GM12801 (cell line): ENCODE measurements around the gene CRYL1.

Experiments
- TF ChIP-seq, protein P1 (sequence below): IDR thresholded peaks from one replicate; pipeline ENCODE4 v1.5.1; 2011; ENCODE audit warnings: control low read depth; ENCODE audit not compliant: insufficient read length; ENCODE audit errors: extremely low read depth

CRYL1 gene

DNA sequence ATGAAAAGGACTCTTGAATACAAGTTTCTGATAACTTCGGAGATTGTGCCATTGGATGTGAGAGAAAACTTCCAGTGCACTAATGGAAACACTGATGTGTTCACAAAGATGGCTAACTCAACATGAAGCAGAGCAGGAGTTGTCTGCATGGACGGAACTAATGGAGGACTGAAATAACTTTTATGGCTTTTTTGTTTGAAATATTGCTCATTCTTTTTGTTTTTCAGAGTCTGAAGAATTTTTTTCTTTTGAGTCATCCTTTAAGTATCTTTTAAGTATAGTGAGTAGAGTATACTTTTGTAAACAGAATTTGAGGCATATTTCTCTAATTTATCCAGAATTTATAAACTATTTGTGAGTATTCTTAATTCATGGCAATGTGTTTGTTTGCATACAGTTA is 25.7 kb downstream of the CRYL1 start:
- TF ChIP-seq, protein P1, sequence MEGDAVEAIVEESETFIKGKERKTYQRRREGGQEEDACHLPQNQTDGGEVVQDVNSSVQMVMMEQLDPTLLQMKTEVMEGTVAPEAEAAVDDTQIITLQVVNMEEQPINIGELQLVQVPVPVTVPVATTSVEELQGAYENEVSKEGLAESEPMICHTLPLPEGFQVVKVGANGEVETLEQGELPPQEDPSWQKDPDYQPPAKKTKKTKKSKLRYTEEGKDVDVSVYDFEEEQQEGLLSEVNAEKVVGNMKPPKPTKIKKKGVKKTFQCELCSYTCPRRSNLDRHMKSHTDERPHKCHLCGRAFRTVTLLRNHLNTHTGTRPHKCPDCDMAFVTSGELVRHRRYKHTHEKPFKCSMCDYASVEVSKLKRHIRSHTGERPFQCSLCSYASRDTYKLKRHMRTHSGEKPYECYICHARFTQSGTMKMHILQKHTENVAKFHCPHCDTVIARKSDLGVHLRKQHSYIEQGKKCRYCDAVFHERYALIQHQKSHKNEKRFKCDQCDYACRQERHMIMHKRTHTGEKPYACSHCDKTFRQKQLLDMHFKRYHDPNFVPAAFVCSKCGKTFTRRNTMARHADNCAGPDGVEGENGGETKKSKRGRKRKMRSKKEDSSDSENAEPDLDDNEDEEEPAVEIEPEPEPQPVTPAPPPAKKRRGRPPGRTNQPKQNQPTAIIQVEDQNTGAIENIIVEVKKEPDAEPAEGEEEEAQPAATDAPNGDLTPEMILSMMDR, result no peak

- TF ChIP-seq, protein P1, result no peak
Observed at GRCh38 chr13:20498659-20499058, 27.0 kb downstream of the CRYL1 start.

- TF ChIP-seq, protein P1, result no peak
Observed at GRCh38 chr13:20498129-20498528, 27.5 kb downstream of the CRYL1 start.

DNA sequence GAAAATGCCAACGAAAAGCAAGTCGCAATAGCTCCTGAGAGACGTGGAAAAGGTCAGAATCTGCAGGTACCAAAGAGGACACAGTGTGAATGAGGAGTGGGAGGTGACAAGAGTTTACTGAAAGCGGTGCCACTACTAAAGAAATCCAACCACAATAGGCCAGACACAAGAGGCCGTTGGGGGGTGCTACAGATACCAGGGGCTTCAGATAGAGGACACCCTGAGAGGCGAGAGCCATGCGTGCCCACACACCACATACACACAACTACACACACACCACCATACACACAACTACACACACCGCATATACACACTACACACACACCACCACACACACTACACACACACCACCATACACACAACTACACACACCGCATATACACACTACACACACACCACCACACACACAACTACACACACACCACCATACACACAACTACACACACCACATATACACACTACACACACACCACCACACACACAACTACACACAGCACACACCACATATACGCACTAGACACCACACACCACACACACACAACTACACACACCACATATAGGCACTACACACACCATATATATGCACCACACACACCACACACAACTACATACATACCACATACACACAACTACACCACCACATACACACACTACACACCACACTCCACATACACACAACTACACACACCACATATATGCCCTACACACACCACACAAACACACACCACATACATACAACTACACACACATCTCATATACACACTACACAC is 28.5 kb downstream of the CRYL1 start:
- TF ChIP-seq, protein P1, result no peak

DNA sequence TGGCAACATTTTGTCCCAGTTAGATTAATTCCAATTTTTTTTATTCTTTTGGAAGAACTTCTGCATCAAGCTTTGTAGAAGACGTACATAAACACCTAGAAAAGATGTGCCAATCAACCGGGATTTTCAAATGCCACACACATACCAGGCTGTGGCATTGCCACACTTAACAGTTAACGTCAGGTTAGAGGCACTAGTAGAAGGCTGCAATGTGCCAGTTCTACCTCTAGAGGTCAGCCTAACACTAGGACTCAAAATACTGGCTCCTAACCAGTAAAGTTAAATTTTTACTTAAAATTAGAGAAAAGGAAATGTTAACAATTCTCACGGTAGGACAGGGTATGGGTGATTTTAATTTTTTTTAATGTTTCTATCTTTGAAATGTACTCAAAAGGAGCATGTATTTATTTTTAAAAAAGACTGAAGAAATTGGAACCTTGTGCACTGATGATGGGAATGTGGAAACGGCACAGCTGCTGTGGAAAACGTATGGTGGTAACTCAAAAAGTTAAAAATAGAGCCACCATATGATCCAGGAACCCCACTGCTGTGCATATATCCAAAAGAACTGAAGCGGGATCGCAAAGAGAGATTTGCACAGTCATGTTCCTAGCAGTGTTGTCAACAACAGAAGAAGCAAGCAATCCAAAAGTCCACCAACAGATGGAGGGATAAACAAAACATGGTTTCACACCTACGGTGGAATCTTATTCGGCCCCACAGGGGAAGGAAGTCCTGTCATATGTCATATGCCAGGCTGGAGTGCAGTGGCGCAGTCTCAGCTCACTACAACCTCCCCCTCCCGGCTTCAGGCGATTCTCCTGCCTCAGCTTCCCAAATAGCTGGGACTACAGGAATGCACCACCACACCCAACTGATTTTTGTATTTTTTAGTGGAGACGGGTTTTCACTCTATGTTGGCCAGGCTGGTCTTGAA is 30.3 kb downstream of the CRYL1 start:
- TF ChIP-seq, protein P1, result peak; percentile 51

DNA sequence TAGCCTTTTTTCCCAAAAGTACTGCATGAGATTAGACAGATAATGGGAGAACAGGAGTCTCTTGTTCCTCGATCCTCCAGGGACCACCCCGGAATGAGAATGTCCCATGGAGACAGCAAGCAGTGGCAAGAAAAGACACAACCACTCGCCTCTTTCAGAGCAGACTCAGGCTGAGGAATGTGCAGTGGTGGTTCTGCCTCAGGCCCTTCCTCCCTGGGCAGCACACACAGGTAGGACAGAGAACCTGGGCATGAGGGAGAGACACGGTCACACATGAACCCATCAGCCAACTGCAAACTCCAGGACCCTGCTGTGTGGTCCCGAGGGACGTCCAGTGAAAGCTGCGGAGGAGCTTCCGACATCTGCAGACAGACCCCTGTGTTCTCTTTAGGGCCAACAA is 31.0 kb downstream of the CRYL1 start:
- TF ChIP-seq, protein P1, result no peak

GRCh38 chr13:20492641-20493040 is 33.0 kb downstream of the CRYL1 start:
- TF ChIP-seq, protein P1, result no peak
